ENCODE results near the gene ZNF428.

GRCh38 chr19:43667876-43668405 lies 48.5 kb upstream of the ZNF428 start:
- TF ChIP-seq EZH2phosphoT487 (IDR thresholded peaks at IDR 0.05; ENCODE audit: borderline replicate concordance, low read length) (no peak), CTCF (conservative IDR thresholded peaks at IDR 0.05; ENCODE audit: low read depth, low read length) (no peak), EZH2 (IDR thresholded peaks at IDR 0.05; ENCODE audit: low read length, unreplicated experiment) (no peak)
